ENCODE data around the gene MNAT1.

The MNAT1 gene

GRCh38 chr14:60975551-60975950 lies 241.0 kb downstream of the MNAT1 start:
- peaks cover 10 to 78% of the 10 kb centered on the region in 2 donors for H3K36me3 ChIP-seq (replicated peaks in 1 of 2; ENCODE audit: control insufficient read depth in 2 of 2, insufficient read depth in 2 of 2, low read length in 2 of 2)
- H3K9me3 ChIP-seq (replicated peaks in 1 of 2; ENCODE audit: control insufficient read depth in 2 of 2, insufficient read depth in 1 of 2, low read depth in 1 of 2, low read length in 2 of 2): no peaks in the 10 kb centered on the region
- H2AK5ac ChIP-seq (ENCODE audit: low read depth, low read length): no peak overlapping the region
- H2BK5ac ChIP-seq (ENCODE audit: low read length): no peak overlapping the region
- peaks cover 3% of the 10 kb centered on the region for H3K79me1 ChIP-seq (ENCODE audit: low read depth, low read length)
- no peak overlapping the region for H3K9ac ChIP-seq (ENCODE audit: low read depth, low read length, poor library complexity)
- H3K4me1 ChIP-seq (ENCODE audit: control insufficient read depth in 2 of 2, insufficient read depth in 1 of 2, low read depth in 1 of 2, low read length in 2 of 2): no peaks in the 10 kb centered on the region
- no peak for DNase-seq (ENCODE audit: low spot score)
- H2BK120ac ChIP-seq (ENCODE audit: low read depth, low read length): no peak overlapping the region
- H3K23ac ChIP-seq (ENCODE audit: low read depth, low read length, poor library complexity): no peak overlapping the region
- WGBS, 2 donors (ENCODE audit: extremely low coverage in 2 of 2, insufficient read length in 2 of 2, insufficient replicate concordance in 1 of 2): no CpG with 5 or more reads among the region's 2 CpGs
- no peak overlapping the region for H4K8ac ChIP-seq (ENCODE audit: low read depth, low read length)
- no peak overlapping the region for H4K91ac ChIP-seq (ENCODE audit: low read depth, low read length, poor library complexity)
- H2AFZ ChIP-seq (ENCODE audit: low read length): no peak overlapping the region
- H3K4me2 ChIP-seq (ENCODE audit: insufficient read depth, low read length, poor library complexity, severe bottlenecking): no peak overlapping the region
- no peak overlapping the region for H3K18ac ChIP-seq (ENCODE audit: low read length)
- no peak overlapping the region for H3K4ac ChIP-seq (ENCODE audit: low read length)
- no peak overlapping the region for H3K27ac ChIP-seq (replicated peaks; ENCODE audit: low read length)
- H2BK15ac ChIP-seq (ENCODE audit: low read length): no peak overlapping the region
- H3K14ac ChIP-seq (ENCODE audit: low read length): no peak overlapping the region
- H3K27me3 ChIP-seq (ENCODE audit: control insufficient read depth in 3 of 3, insufficient read depth in 3 of 3, low read depth in 1 of 3, low read length in 3 of 3): no peaks in the 10 kb centered on the region
- H3K4me3 ChIP-seq (ENCODE audit: low read length in 2 of 2): no peak overlapping the region
- H2BK12ac ChIP-seq (ENCODE audit: low read length): no peak overlapping the region

DNA sequence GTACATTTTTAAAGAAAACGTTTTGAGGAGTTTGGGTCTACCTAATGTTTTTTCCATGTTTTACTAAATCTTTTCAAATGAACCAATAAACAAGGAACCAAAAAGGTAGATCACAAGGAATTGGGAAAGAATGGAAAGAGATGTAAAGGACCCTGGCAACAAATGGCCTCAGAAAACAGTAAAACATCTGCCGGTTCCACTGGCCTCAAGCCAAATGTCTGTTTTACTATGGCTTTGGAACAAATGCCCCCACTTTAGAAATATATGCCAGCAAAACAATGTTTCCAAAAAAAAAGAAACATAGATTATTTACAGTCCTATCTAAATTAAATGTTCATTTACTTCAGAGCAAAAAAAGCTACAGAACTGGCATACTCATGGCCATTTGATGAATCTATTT lies 243.3 kb downstream of the MNAT1 start:
- H3K9ac ChIP-seq (ENCODE audit: low read depth, low read length, poor library complexity): no peak overlapping the region
- no peak overlapping the region for H2BK12ac ChIP-seq (ENCODE audit: low read length)
- H3K4me2 ChIP-seq (ENCODE audit: insufficient read depth, low read length, poor library complexity, severe bottlenecking): no peak overlapping the region
- peaks cover 10 to 66% of the 10 kb centered on the region in 2 donors for H3K36me3 ChIP-seq (replicated peaks in 1 of 2; ENCODE audit: control insufficient read depth in 2 of 2, insufficient read depth in 2 of 2, low read length in 2 of 2)
- H3K4me3 ChIP-seq (ENCODE audit: low read length in 2 of 2): no peak overlapping the region
- no peak overlapping the region for H4K91ac ChIP-seq (ENCODE audit: low read depth, low read length, poor library complexity)
- H2AK5ac ChIP-seq (ENCODE audit: low read depth, low read length): no peak overlapping the region
- H3K18ac ChIP-seq (ENCODE audit: low read length): no peak overlapping the region
- H2BK120ac ChIP-seq (ENCODE audit: low read depth, low read length): no peak overlapping the region
- H3K4me1 ChIP-seq (ENCODE audit: control insufficient read depth in 2 of 2, insufficient read depth in 1 of 2, low read depth in 1 of 2, low read length in 2 of 2): peaks cover 0 to 3% of the 10 kb centered on the region in 2 donors
- DNase-seq (ENCODE audit: low spot score): no peak
- H2BK5ac ChIP-seq (ENCODE audit: low read length): no peak overlapping the region
- H2AFZ ChIP-seq (ENCODE audit: low read length): no peak overlapping the region
- no peak overlapping the region for H3K4ac ChIP-seq (ENCODE audit: low read length)
- H3K9me3 ChIP-seq (replicated peaks in 1 of 2; ENCODE audit: control insufficient read depth in 2 of 2, insufficient read depth in 1 of 2, low read depth in 1 of 2, low read length in 2 of 2): no peaks in the 10 kb centered on the region
- no peak overlapping the region for H3K14ac ChIP-seq (ENCODE audit: low read length)
- H3K27ac ChIP-seq (replicated peaks; ENCODE audit: low read length): no peak overlapping the region
- peaks cover 4% of the 10 kb centered on the region for H3K79me1 ChIP-seq (ENCODE audit: low read depth, low read length)
- no peaks in the 10 kb centered on the region for H3K27me3 ChIP-seq (ENCODE audit: control insufficient read depth in 3 of 3, insufficient read depth in 3 of 3, low read depth in 1 of 3, low read length in 3 of 3)
- no peak overlapping the region for H4K8ac ChIP-seq (ENCODE audit: low read depth, low read length)
- no CpG with 5 or more reads among the region's 2 CpGs for WGBS, 2 donors (ENCODE audit: extremely low coverage in 2 of 2, insufficient read length in 2 of 2, insufficient replicate concordance in 1 of 2)
- no peak overlapping the region for H2BK15ac ChIP-seq (ENCODE audit: low read length)
- H3K23ac ChIP-seq (ENCODE audit: low read depth, low read length, poor library complexity): no peak overlapping the region

DNA sequence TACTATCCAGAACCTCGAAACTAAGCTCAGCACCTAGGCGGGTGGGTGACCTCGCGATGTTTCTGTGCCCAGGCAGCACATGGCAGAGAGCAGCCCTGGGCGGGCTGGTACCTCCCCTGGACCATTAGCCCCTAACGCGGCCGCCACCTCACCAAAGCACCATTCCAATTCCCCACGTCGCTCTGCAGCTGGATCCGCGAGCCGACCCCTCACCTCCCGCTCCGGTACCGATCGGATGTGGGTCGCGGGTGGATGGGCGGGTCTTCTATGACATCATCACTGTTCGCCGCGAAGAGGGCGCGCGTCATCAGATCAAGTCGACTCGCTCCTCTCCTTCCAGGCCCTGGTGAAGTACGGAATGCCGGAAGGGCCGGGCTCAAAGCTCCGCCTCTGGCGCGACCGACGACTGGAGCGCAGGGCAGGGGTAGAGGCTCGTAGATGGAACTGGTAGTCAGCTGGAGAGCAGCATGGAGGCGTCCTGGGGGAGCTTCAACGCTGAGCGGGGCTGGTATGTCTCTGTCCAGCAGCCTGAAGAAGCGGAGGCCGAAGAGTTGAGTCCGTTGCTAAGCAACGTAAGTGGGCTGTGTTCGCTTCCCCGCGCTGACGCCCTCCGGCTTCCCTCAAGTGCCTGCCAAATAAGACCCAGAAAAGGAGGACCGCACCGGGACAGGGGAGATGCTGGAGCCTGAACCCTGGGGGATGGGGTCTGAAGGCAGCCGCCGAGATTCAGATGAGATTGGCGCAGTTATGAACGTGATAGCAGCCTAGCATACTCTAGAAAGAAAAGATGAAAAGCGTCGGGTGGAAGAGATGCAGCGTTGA lies 246.5 kb downstream of the MNAT1 start, which contains the start of the genes SLC38A6 and TRMT5:
Gene SLC38A6 (plus strand): TSS at position 435 of the 822 bp plus-strand sequence. CDS start 33 bp downstream, at position 468.
Gene TRMT5 (minus strand): TSS at position 269 of the 822 bp plus-strand sequence. CDS start 106 bp downstream, at position 163.
- no peak within 1 kb of the TSS for H4K91ac ChIP-seq (ENCODE audit: low read depth, low read length, poor library complexity)
- no peak within 1 kb of the TSS for H3K14ac ChIP-seq (ENCODE audit: low read length)
- peak within 1 kb of the TSS; percentile 93 for H3K9ac ChIP-seq (ENCODE audit: low read depth, low read length, poor library complexity)
- no CpG with 5 or more reads among the region's 59 CpGs for WGBS, 2 donors (ENCODE audit: extremely low coverage in 2 of 2, insufficient read length in 2 of 2, insufficient replicate concordance in 1 of 2)
- peak within 1 kb of the TSS; percentile 84 to 90 for H3K4me3 ChIP-seq (ENCODE audit: low read length in 2 of 2)
- H3K79me1 ChIP-seq (ENCODE audit: low read depth, low read length): peaks cover 4% of the 10 kb centered on the region
- peak within 1 kb of the TSS; percentile 93 for H2AFZ ChIP-seq (ENCODE audit: low read length)
- peak within 1 kb of the TSS; percentile 62 for H2BK15ac ChIP-seq (ENCODE audit: low read length)
- H3K27ac ChIP-seq (replicated peaks; ENCODE audit: low read length): peak within 1 kb of the TSS; percentile 80
- peak within 1 kb of the TSS; percentile 20 for H2AK5ac ChIP-seq (ENCODE audit: low read depth, low read length)
- H3K9me3 ChIP-seq (replicated peaks in 1 of 2; ENCODE audit: control insufficient read depth in 2 of 2, insufficient read depth in 1 of 2, low read depth in 1 of 2, low read length in 2 of 2): no peaks in the 10 kb centered on the region
- no peak within 1 kb of the TSS for H2BK12ac ChIP-seq (ENCODE audit: low read length)
- H3K18ac ChIP-seq (ENCODE audit: low read length): peak within 1 kb of the TSS; percentile 94
- H3K23ac ChIP-seq (ENCODE audit: low read depth, low read length, poor library complexity): peak within 1 kb of the TSS; percentile 94
- H3K4me2 ChIP-seq (ENCODE audit: insufficient read depth, low read length, poor library complexity, severe bottlenecking): peak within 1 kb of the TSS; percentile 67
- no peak within 1 kb of the TSS for H3K4ac ChIP-seq (ENCODE audit: low read length)
- no peaks in the 10 kb centered on the region for H3K27me3 ChIP-seq (ENCODE audit: control insufficient read depth in 3 of 3, insufficient read depth in 3 of 3, low read depth in 1 of 3, low read length in 3 of 3)
- peaks cover 0 to 3% of the 10 kb centered on the region in 2 donors for H3K4me1 ChIP-seq (ENCODE audit: control insufficient read depth in 2 of 2, insufficient read depth in 1 of 2, low read depth in 1 of 2, low read length in 2 of 2)
- H4K8ac ChIP-seq (ENCODE audit: low read depth, low read length): no peak within 1 kb of the TSS
- DNase-seq (ENCODE audit: low spot score): peak; percentile 93
- peaks cover 3 to 43% of the 10 kb centered on the region in 2 donors for H3K36me3 ChIP-seq (replicated peaks in 1 of 2; ENCODE audit: control insufficient read depth in 2 of 2, insufficient read depth in 2 of 2, low read length in 2 of 2)
- no peak within 1 kb of the TSS for H2BK5ac ChIP-seq (ENCODE audit: low read length)
- H2BK120ac ChIP-seq (ENCODE audit: low read depth, low read length): peak within 1 kb of the TSS; percentile 76
